Activated CD8-positive, alpha-beta T cell treated with anti-CD3 and anti-CD28 coated beads for 36 hours (primary cell): Measurements from ENCODE around the gene KCNJ10. TPM values are rescaled to one million over a fixed set of nuclear protein-coding genes. Genes with fewer than 3 reads are reported as not detected.

Experiments used
- ATAC-seq: fragments of 200-7000 bp; cut with Tn5 transposase; one replicate; pipeline ENCODE4 v1.10.0; 2021; ENCODE audit warnings: mild to moderate bottlenecking, moderate library complexity
- CTCF ChIA-PET: fragments of 350-600 bp; sonication (Branson Sonifier 250); formaldehyde crosslinking; loops from one replicate; lab custom pipeline; 2021; ENCODE audit warnings: antibody characterized with exemption; lab: Charles Lee
- POLR2A ChIA-PET: fragments of 350-600 bp; sonication (Branson Sonifier 250); formaldehyde crosslinking; loops from one replicate; lab custom pipeline; 2021; ENCODE audit warnings: antibody characterized with exemption; lab: Charles Lee
- DNase-seq: peaks from one replicate; pipeline ENCODE4 v3.0.0-alpha.2; 2020
- H3K27ac Mint-ChIP-seq: one replicate; pipeline ENCODE4 v1.8.0; 2021; ENCODE audit warnings: mild to moderate bottlenecking, mixed read lengths
- H3K27me3 Mint-ChIP-seq: one replicate; pipeline ENCODE4 v1.8.0; 2021; ENCODE audit warnings: mixed read lengths
- H3K36me3 Mint-ChIP-seq: one replicate; pipeline ENCODE4 v1.8.0; 2021; ENCODE audit warnings: low read depth, mixed read lengths
- H3K4me1 Mint-ChIP-seq: one replicate; pipeline ENCODE4 v1.8.0; 2021; ENCODE audit warnings: low read depth, mixed read lengths
- H3K4me3 Mint-ChIP-seq: one replicate; pipeline ENCODE4 v1.8.0; 2021; ENCODE audit warnings: mild to moderate bottlenecking, moderate library complexity, mixed read lengths
- H3K9me3 Mint-ChIP-seq: one replicate; pipeline ENCODE4 v1.8.0; 2021; ENCODE audit warnings: mixed read lengths
- CTCF ChIP-seq: fragments of 200-600 bp; IDR thresholded peaks from one replicate; pipeline ENCODE4 v1.8.0; 2022; ENCODE audit warnings: antibody characterized with exemption, mild to moderate bottlenecking
- intact Hi-C: fragments of 100-400 bp; cut with micrococcal nuclease; formaldehyde crosslinking; loops from one replicate; pipeline ENCODE4 v1.10.0; 2022
- total RNA-seq, 2 experiments: library from RNA; stranded (reverse); gene quantifications; one replicate each; pipeline ENCODE4 v1.2.3, GENCODE V29; 2021

The KCNJ10 gene
- under 1 TPM; 0.14 to 0.29 TPM for total RNA-seq

GRCh38 chr1:160069460-160070231 lies at the start of gene KCNJ10:
KCNJ10 (minus strand) TSS chr1:160070160; CDS start chr1:160042532, 27,628 bp downstream.
- Mint-ChIP-seq H3K27me3 (peaks cover 26% of the 10 kb centered on the region), H3K27ac (no peak within 1 kb of the TSS), H3K36me3 (no peaks in the 10 kb centered on the region), H3K4me1 (peaks cover 17% of the 10 kb centered on the region), H3K9me3 (no peaks in the 10 kb centered on the region), H3K4me3 (peak within 1 kb of the TSS; percentile 80)
- no peak for ATAC-seq
- POLR2A ChIA-PET = interaction anchor here (0.8 kb wide), 1 partner anchor 23 kb away, joined by 3 read pairs; no protein-coding TSS in a partner anchor
- intact Hi-C loops = no loop called here
- TF ChIP-seq CTCF = no peak
- no peak for DNase-seq
- CTCF ChIA-PET = interaction anchor here (1.0 to 33.7 kb wide), 7 partner anchors 8 to 222 kb away, joined by 3 to 693 read pairs (median 7); partner anchors contain the start of genes KCNJ9 and SLAMF9

- POLR2A ChIA-PET = interaction anchor here (1.1 kb wide), 1 partner anchor 20 kb away, joined by 3 read pairs; no protein-coding TSS in a partner anchor
- DNase-seq (no peak), ATAC-seq (no peak)
- H3K4me1 Mint-ChIP-seq = no peaks in the 10 kb centered on the region
- no peaks in the 10 kb centered on the region for H3K9me3 Mint-ChIP-seq
- intact Hi-C loops = no loop called here
- no peak overlapping the region for H3K27ac Mint-ChIP-seq
- H3K27me3 Mint-ChIP-seq = peaks cover 9% of the 10 kb centered on the region
- H3K4me3 Mint-ChIP-seq = no peak overlapping the region
- TF ChIP-seq CTCF = no peak
- CTCF ChIA-PET = interaction anchor here (1.2 to 1.5 kb wide), 3 partner anchors 10 to 33 kb away, joined by 5 to 6 read pairs (median 6); no protein-coding TSS in a partner anchor
- H3K36me3 Mint-ChIP-seq = no peaks in the 10 kb centered on the region
Observed at GRCh38 chr1:160118928-160119327, 49.0 kb upstream of the KCNJ10 start.

- Mint-ChIP-seq H3K9me3 (no peaks in the 10 kb centered on the region), H3K4me1 (no peaks in the 10 kb centered on the region), H3K4me3 (no peak overlapping the region), H3K27me3 (peaks cover 9% of the 10 kb centered on the region), H3K27ac (no peak overlapping the region), H3K36me3 (no peaks in the 10 kb centered on the region)
- DNase-seq (no peak), ATAC-seq (no peak)
- ChIA-PET CTCF (interaction anchor here (1.2 to 1.5 kb wide), 3 partner anchors 9 to 32 kb away, joined by 5 to 9 read pairs (median 6); no protein-coding TSS in a partner anchor), POLR2A (interaction anchor here (1.1 to 1.2 kb wide), 2 partner anchors 10 to 19 kb away, joined by 3 read pairs; no protein-coding TSS in a partner anchor)
- intact Hi-C loops = no loop called here
- TF ChIP-seq CTCF = no peak
Observed at GRCh38 chr1:160117709-160118183, 47.8 kb upstream of the KCNJ10 start.

- ChIA-PET POLR2A (interaction anchor here (1.2 kb wide), 1 partner anchor 10 kb away, joined by 3 read pairs; no protein-coding TSS in a partner anchor), CTCF (interaction anchor here (1.2 kb wide), 1 partner anchor 13 kb away, joined by 9 read pairs; no protein-coding TSS in a partner anchor)
- no peak overlapping the region for H3K4me3 Mint-ChIP-seq
- H3K27ac Mint-ChIP-seq = no peak overlapping the region
- intact Hi-C loops = no loop called here
- no peaks in the 10 kb centered on the region for H3K9me3 Mint-ChIP-seq
- DNase-seq (no peak), ATAC-seq (no peak)
- no peaks in the 10 kb centered on the region for H3K4me1 Mint-ChIP-seq
- H3K36me3 Mint-ChIP-seq = no peaks in the 10 kb centered on the region
- H3K27me3 Mint-ChIP-seq = peaks cover 9% of the 10 kb centered on the region
- TF ChIP-seq CTCF = no peak
Observed at GRCh38 chr1:160117300-160117699, 47.3 kb upstream of the KCNJ10 start.
